Activated CD8-positive, alpha-beta memory T cell treated with anti-CD3 and anti-CD28 coated beads, Interleukin-2, amount 50 U/mL, for 4 hours (primary cell): ENCODE measurements around the gene TMPRSS4.

ENCODE experiments used
- DNase-seq: peaks from one replicate; pipeline ENCODE4 v3.0.0-alpha.2; 2020

Gene TMPRSS4

GRCh38 chr11:118076754-118077281 is at the start of gene TMPRSS4:
Gene TMPRSS4, plus strand, starts transcription at chr11:118077078. Its CDS starts 225 bp downstream, at chr11:118077303.
- DNase-seq, result no peak

GRCh38 chr11:118027694-118028093 is 49.2 kb upstream of the TMPRSS4 start:
- no peak for DNase-seq

GRCh38 chr11:118028626-118029025 is 48.3 kb upstream of the TMPRSS4 start:
- DNase-seq, result no peak

GRCh38 chr11:118033443-118033842 is 43.4 kb upstream of the TMPRSS4 start:
- no peak for DNase-seq

- no peak for DNase-seq
These were observed 34.7 kb upstream of the TMPRSS4 start for GRCh38 chr11:118042141-118042540.

- DNase-seq, result no peak
These were observed 34.1 kb upstream of the TMPRSS4 start for GRCh38 chr11:118042796-118043195.

- DNase-seq, result no peak
These were observed 31.7 kb upstream of the TMPRSS4 start for GRCh38 chr11:118045191-118045590.

- DNase-seq, result no peak
These were observed 30.6 kb upstream of the TMPRSS4 start for GRCh38 chr11:118046051-118046963.

GRCh38 chr11:118046964-118047700 is 29.7 kb upstream of the TMPRSS4 start:
- no peak for DNase-seq

GRCh38 chr11:118047749-118048148 is 29.1 kb upstream of the TMPRSS4 start:
- no peak for DNase-seq

GRCh38 chr11:118048472-118049370 is 28.2 kb upstream of the TMPRSS4 start:
- no peak for DNase-seq

GRCh38 chr11:118049771-118050170 is 27.1 kb upstream of the TMPRSS4 start:
- DNase-seq, result no peak

GRCh38 chr11:118050208-118050891 is 26.5 kb upstream of the TMPRSS4 start:
- no peak for DNase-seq

- DNase-seq, result no peak
These were observed 25.7 kb upstream of the TMPRSS4 start for GRCh38 chr11:118051136-118051610.

GRCh38 chr11:118051611-118052461 is 25.0 kb upstream of the TMPRSS4 start:
- peak; percentile 63 for DNase-seq

GRCh38 chr11:118052581-118053206 is 24.2 kb upstream of the TMPRSS4 start:
- no peak for DNase-seq

- DNase-seq, result no peak
These were observed 21.9 kb upstream of the TMPRSS4 start for GRCh38 chr11:118054712-118055640.

- DNase-seq, result no peak
These were observed 20.9 kb upstream of the TMPRSS4 start for GRCh38 chr11:118055966-118056365.

GRCh38 chr11:118056806-118057205 is 20.1 kb upstream of the TMPRSS4 start:
- no peak for DNase-seq
